ENCODE results near the gene ACP4. TPM values are rescaled to one million over a fixed set of nuclear protein-coding genes. Genes with fewer than 3 reads are reported as not detected.
A peak's percentile ranks its signal among the peaks of the same experiment; 100 is the strongest.

Gene ACP4
- polyA plus RNA-seq, 1 donor (not counting 4 experiments of a cell fraction or from before 2014, with no cell fraction given), result not detected

- no peak for DNase-seq (ENCODE audit: low read depth, low spot score)
- TF ChIP-seq CTCF (optimal IDR thresholded peaks at IDR 0.05 in 1 of 3, IDR thresholded peaks at IDR 0.05 in 1 of 3, conservative IDR thresholded peaks at IDR 0.05 in 1 of 3; ENCODE audit: extremely low read depth in 1 of 3, insufficient read depth in 2 of 3, low read length in 3 of 3), result peak in 1 of 3 experiments; percentile 23
- TF ChIP-seq EZH2 (IDR thresholded peaks at IDR 0.05; ENCODE audit: low read length), result no peak
- H3K9me1 ChIP-seq (ENCODE audit: control insufficient read depth, extremely low read depth, insufficient read depth, low read length), result no peaks in the 10 kb centered on the region
- no peak overlapping the region for H3K9ac ChIP-seq (ENCODE audit: control insufficient read depth, extremely low read depth, insufficient read depth, low read length)
- H4K20me1 ChIP-seq (ENCODE audit: control insufficient read depth, extremely low read depth, insufficient read depth, low read length), result peaks cover 42% of the 10 kb centered on the region
- H3K36me3 ChIP-seq (ENCODE audit: control insufficient read depth in 2 of 2, extremely low read depth in 1 of 2, insufficient read depth in 2 of 2, low read length in 2 of 2), result peaks cover 21 to 37% of the 10 kb centered on the region in 2 experiments
- no peak overlapping the region for H2AFZ ChIP-seq (ENCODE audit: control insufficient read depth, low read length)
- peaks cover 31% of the 10 kb centered on the region for H3K79me2 ChIP-seq (ENCODE audit: control insufficient read depth, insufficient read depth, low read length)
- FAIRE-seq, result no peak
- H3K4me1 ChIP-seq (ENCODE audit: control insufficient read depth, extremely low read depth, insufficient read depth, low read length), result peaks cover 3% of the 10 kb centered on the region
- no peaks in the 10 kb centered on the region for H3K9me3 ChIP-seq (ENCODE audit: control insufficient read depth, low read depth, low read length)
- H3K4me2 ChIP-seq (ENCODE audit: control insufficient read depth, extremely low read depth, insufficient read depth, low read depth, low read length), result no peak overlapping the region
- dilution Hi-C loops (cut with MboI; ENCODE audit: extremely low pct_ligation_motif_present, low sequenced_read_pairs), result no loop called here
- H3K4me3 ChIP-seq (ENCODE audit: control insufficient read depth in 2 of 3, extremely low read depth in 1 of 3, insufficient read depth in 2 of 3, low read depth in 1 of 3, low read length in 3 of 3), result no peak overlapping the region
- no peak overlapping the region for H3K27ac ChIP-seq (ENCODE audit: control insufficient read depth, insufficient read depth, low read length)
- H3K27me3 ChIP-seq (ENCODE audit: control insufficient read depth, extremely low read depth, insufficient read depth, low read length), result no peaks in the 10 kb centered on the region
These were observed 6.0 kb downstream of the ACP4 start for GRCh38 chr19:50796128-50796633.

GRCh38 chr19:50796634-50797428 lies 6.6 kb downstream of the ACP4 start:
- dilution Hi-C loops (cut with MboI; ENCODE audit: extremely low pct_ligation_motif_present, low sequenced_read_pairs), result no loop called here
- Histone ChIP-seq H3K27me3 (ENCODE audit: control insufficient read depth, extremely low read depth, insufficient read depth, low read length) (no peaks in the 10 kb centered on the region), H3K9ac (ENCODE audit: control insufficient read depth, extremely low read depth, insufficient read depth, low read length) (no peak overlapping the region), H2AFZ (ENCODE audit: control insufficient read depth, low read length) (no peak overlapping the region), H3K4me3 (ENCODE audit: control insufficient read depth in 2 of 3, extremely low read depth in 1 of 3, insufficient read depth in 2 of 3, low read depth in 1 of 3, low read length in 3 of 3) (no peak overlapping the region), H3K9me3 (ENCODE audit: control insufficient read depth, low read depth, low read length) (no peaks in the 10 kb centered on the region), H3K79me2 (ENCODE audit: control insufficient read depth, insufficient read depth, low read length) (peaks cover 31% of the 10 kb centered on the region), H3K4me1 (ENCODE audit: control insufficient read depth, extremely low read depth, insufficient read depth, low read length) (peaks cover 4% of the 10 kb centered on the region), H3K36me3 (ENCODE audit: control insufficient read depth in 2 of 2, extremely low read depth in 1 of 2, insufficient read depth in 2 of 2, low read length in 2 of 2) (peaks cover 21 to 38% of the 10 kb centered on the region in 2 experiments), H3K27ac (ENCODE audit: control insufficient read depth, insufficient read depth, low read length) (no peak overlapping the region), H3K4me2 (ENCODE audit: control insufficient read depth, extremely low read depth, insufficient read depth, low read depth, low read length) (no peak overlapping the region), H4K20me1 (ENCODE audit: control insufficient read depth, extremely low read depth, insufficient read depth, low read length) (peaks cover 42% of the 10 kb centered on the region), H3K9me1 (ENCODE audit: control insufficient read depth, extremely low read depth, insufficient read depth, low read length) (no peaks in the 10 kb centered on the region)
- TF ChIP-seq CTCF (optimal IDR thresholded peaks at IDR 0.05 in 1 of 3, IDR thresholded peaks at IDR 0.05 in 1 of 3, conservative IDR thresholded peaks at IDR 0.05 in 1 of 3; ENCODE audit: extremely low read depth in 1 of 3, insufficient read depth in 2 of 3, low read length in 3 of 3) (no peak), EZH2 (IDR thresholded peaks at IDR 0.05; ENCODE audit: low read length) (no peak)
- FAIRE-seq (no peak), DNase-seq (ENCODE audit: low read depth, low spot score) (no peak)

All from keratinocyte (primary cell).